Endothelial cell of hepatic sinusoid (primary cell): Measurements from ENCODE around the gene PCED1B.
"Not testable (repeated sequence)": the region's sequence is repeated elsewhere in the genome, so short reads cannot be mapped to it uniquely, and the experiment has no call there.

Experiments
- in situ Hi-C: cut with HindIII; loops from 2 replicates; pipeline ENCODE4 v1.10.0; 2017; ENCODE audit warnings: low sequenced_read_pairs

Gene PCED1B

DNA sequence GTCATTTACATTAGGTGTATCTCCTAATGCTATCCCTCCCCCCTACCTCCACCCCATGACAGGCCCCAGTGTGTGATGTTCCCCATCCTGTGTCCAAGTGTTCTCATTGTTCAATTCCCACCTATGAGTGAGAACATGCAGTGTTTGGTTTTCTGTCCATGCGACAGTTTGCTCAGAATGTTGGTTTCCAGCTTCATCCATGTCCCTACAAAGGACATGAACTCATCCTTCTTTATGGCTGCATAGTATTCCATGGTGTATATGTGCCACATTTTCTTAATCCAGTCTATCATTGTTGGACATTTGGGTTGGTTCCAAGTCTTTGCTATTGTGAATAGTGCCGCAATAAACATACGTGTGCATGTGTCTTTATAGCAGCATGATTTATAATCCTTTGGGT lies 37.9 kb downstream of the PCED1B start:
- in situ Hi-C loops, result not testable (repeated sequence)

DNA sequence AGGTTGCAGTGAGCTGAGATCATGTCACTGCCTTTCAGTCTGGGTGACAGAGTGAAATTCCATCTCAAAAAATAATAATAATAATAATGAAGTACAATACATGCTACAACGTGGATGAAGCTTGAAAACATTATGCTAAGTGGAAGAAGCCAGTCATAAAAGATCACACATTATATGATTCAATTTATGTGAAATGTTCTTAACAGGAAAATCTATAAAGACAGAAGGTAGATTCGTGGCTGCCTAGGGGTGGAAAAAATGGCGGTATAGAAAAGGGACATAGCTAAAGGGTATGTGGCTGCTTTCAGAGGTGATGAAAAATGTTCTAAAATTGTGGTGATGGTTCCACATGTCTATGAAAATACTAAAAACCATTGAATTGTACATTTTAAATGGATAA lies 41.3 kb downstream of the PCED1B start:
- in situ Hi-C loops, result no loop called here

DNA sequence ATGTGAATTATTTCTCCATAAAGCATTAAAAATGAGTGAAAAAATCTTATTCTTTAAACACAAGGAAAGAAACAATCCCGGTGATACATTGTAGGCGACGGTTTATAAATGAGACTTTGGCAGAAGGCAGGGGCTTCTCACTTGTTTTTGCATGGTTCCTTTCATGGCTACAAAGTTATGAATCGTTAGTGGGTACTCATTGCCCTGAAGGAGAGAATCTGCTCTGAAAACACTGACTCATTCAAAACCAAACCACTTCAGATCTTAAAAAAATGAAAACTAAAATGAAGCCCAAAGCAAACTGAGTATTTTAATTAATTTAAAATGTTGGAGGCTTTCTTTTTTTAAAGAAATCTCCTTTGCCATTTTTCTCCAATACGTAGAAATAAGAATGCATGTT lies 41.7 kb downstream of the PCED1B start:
- in situ Hi-C loops, result no loop called here

DNA sequence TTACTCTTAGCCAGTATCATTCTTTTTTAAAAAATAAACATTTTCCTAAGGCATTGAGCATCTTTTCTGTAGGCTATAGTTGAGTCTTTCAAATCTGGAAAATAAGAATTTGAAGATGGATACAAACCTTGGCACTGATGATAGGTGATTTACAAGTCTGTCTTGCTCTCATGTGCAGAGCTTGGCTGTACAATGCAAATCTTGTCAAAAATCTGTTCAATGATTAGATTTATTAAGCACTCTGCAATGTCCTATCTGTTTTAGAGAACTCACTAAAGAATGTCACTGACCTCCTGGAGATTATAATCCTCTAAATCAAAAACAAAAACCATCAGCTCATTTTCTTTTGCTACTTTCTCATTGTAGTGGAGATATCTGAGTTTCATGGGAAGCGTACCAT lies 43.2 kb downstream of the PCED1B start:
- in situ Hi-C loops, result no loop called here

DNA sequence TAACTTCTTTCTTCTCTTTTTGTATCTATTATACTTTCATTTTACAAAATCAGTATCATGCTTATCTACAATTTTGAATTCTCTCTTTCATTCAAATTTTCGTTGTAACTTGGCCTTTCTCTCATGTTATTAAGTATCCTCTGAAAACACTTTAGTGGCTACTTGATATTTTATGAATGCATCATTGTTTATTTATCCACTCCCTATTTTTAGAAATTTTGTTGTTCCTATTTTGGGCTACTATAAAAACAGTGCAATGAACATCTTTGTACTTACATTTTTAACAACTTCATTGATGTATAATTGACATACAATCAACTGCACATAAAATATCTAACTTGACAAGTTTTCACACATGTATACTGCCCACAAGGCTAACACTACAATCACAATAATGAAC lies 44.3 kb downstream of the PCED1B start:
- in situ Hi-C loops, result no loop called here

DNA sequence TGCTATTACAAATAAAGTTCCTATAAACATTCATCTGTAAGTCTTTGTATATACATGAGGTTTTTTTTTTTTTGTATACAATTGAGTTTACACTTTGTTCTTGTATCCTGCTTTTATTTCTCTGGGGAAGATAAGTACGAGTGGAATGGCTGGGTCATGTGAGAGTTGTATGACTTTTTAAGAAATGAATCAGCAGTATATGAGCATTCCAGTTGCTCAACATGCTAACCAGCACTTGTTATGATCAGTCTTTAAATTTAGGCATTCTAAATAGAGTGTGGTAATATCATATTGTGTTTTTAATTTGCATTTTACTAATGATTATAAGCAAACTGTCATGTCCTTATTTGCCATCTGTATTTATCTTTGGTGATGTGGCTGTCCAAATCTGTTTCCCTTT lies 45.0 kb downstream of the PCED1B start:
- in situ Hi-C loops, result no loop called here

DNA sequence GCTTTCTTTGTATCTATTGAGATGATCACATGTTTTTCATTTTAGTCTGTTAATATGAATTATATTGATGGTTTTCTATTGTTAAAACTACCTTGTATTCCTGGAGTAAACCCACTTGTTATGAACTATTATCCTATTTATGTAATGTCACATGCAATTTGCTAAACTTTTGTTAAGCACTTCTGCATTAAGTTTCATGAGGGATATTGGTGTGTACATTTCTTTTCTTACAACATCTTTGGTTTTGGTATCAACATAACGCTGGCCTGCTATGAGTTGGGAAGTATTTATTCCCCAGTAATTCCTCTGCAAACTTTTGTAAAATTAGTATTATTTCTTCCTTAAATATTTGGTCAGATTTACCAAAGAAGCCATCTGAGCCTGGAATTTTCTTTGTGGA lies 46.8 kb downstream of the PCED1B start:
- in situ Hi-C loops, result no loop called here

DNA sequence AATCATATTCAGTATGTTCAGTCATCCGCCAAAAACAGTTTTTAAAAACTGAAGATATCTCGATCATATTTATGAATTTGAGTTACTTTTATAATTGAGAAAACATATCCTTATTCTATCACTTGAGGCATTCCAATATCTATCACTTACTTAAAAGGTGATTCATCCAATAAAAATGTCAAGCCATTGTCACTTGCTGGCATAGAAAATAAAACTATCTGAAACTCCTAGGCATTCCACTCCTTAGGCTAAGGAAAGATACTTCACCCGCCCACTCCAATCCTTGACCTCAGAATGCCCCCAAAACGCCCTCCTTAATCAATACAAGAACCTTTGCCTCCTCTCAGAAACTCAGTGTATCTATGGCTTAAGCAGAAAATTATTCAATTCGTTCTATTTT lies 51.6 kb downstream of the PCED1B start:
- in situ Hi-C loops, result no loop called here

DNA sequence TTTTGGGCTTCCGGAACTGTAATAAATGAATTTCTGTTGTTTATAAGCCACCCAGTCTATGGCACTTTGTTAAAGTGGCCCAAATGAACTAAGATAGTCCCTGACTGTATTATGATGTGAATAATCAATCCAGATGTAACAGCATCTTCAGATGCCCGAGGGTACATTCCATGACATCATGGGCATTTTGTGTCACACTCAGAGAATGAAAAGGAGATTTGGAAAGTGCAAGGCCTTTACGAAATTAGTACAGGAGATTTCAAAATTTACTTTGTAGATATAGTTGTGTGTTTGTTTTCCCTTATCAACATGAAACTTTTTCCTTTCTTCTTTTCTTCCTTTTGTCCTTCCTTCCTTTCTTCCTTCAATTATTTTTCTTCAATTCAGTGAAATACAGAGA lies 54.6 kb downstream of the PCED1B start:
- in situ Hi-C loops, result no loop called here

DNA sequence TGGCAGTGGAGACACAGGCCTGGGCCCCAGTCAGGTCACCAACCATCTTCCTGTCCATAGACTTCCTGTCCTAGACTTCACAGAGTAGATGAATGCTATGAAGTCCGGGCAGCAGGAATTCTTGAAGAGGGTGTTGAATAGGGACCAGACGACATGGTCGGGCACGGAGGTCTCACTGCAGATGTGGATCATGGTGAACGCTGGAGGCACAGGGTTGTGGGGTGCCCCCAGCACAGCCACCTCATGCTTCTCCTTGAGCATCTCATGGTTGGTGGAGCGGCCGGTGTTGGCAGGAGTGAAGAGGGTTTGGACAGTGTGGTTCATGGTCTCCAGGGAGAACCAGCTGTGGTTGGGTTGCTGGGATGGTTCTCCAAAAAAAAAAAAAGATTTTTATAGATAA lies 56.2 kb downstream of the PCED1B start:
- in situ Hi-C loops, result no loop called here

DNA sequence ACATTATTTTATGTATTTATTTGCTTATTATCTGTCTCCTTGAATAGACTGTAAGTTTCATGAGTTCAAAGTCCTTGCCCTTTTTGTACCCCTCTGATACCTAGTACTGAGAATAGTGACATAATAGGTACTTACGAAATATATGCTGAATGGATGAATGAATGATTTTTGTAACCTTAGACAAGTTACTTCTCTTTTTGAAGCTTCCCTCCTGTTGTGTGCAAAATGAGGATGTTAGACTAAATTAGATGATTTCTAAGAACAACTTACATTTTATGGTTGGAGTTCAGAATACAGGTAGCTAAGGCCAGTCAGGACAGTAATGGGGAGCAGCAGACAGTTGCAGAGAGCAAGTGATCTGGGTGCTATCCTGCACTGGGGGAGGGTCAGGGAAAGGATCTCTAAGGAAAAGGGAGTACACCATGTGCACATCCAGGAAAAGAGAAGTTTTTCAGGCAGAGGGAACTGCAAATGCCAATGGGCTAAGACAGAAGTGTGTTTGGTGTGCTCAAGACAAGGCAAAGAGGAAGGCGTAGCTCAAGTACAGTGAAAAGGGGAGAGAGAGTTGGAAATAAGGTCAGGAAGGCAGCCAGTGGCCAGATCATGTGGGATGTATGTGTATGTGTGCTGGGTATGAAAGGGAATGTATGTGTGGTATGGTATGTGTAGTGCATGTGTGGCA lies 59.7 kb downstream of the PCED1B start:
- in situ Hi-C loops, result no loop called here

DNA sequence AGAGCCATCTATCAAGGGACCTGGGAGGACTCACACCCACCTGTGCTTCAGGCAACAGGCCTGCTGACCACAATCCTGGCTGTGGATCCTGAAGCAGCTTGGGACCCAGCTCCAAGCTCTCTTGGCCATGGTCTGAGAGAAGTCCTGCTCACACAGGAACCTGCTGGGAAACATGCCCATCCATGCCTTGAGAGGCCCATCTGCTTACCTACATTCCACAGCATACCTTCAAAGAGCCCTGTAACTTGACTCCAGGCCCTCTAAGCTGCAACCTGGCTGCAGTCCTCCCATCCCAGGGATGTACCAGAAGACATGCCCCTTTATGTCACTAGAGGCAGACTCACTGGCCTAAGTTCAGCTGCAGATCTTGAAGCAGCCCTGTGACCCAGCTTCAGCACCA lies 62.0 kb downstream of the PCED1B start:
- in situ Hi-C loops, result no loop called here

DNA sequence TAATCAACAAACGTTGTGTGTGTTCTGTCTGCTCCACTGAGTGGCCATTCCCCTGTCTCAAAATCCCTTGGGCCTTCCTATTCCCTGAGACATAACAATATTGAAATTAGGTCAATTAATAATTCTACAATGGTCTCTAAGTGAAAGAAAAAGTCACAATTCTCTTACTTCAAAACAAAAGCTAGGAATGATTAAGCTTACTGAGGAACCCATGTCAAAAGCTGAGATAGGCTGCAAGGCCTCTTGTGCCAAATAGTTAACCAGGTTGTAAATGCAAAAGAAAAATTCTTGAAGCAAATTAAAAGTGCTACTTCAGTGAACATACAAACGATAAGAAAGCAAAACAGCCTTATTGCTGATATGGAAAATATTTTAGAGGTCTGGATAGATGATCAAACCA lies 65.3 kb downstream of the PCED1B start:
- in situ Hi-C loops, result no loop called here

DNA sequence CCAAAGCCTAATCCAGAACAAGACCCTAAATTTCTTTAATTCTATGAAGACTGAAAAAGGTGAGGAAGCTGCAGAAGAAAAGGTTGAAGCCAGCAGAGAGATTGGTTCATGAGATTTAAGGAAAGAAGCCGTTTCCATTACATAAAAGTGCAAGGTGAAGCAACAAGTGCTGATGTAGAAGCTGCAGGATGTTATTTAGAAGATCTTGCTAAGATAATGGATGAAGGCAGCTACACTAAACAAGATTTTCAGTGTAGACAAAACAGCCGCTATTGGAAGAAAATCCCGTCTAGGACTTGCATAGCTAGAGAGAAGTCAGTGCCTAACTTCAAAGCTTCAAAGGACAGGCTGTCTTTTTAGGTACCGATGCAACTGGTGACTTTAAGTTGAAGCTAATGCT lies 65.8 kb downstream of the PCED1B start:
- in situ Hi-C loops, result no loop called here

DNA sequence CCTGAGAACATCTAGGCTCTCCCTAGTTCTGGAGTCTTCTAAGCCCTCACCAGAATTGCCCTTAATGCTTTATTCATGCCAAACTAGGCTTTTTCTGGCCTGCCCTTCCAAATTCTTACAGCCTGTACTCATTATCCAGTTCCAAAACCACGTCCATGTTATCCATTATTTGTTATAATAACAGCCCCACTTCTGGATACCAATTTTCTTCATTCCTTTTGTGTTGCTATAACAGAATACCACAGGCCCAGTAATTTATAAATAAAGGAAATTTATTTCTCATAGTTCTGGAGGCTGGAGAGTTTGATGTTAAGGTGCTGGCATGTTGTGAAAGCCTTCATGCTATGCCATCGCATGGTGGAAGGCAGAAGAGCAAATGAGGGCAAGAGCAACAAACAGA lies 68.3 kb downstream of the PCED1B start:
- in situ Hi-C loops, result no loop called here

DNA sequence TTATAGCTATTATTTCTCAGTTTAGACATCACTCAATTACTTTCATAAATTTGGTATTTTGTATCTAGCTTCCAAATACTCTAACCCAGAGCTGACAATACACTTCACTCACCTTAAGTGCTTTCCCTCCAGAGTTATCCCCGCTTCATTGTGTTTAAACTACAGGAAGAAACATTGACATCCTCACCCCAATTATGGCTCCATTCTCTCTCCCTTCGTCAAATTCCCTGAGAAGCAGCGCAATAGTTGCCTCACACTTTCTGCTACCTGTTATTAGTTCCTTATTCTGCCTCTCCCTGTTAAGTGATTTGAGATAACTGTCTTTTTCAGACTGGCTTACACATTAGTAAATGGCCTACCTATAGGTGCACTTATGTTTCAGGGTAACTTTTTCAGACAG lies 69.7 kb downstream of the PCED1B start:
- in situ Hi-C loops, result no loop called here

DNA sequence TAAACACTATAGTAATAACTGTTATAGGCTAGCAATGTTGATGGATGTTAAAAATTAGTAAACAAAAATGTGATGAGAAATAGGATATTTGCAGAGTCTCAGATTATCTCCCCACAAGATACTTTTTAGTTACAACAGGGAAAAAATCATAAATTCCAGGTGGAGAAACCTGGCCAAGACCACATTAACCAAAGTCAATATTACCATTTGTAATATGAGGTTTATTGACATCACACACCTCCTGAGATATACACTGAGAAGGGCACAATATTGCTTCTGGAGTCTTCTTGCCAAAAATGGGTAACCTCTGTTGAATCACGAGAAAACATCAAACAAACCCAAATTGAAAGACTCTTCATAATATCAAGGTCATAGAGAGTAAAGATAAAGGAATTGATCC lies 72.7 kb downstream of the PCED1B start:
- in situ Hi-C loops, result no loop called here

DNA sequence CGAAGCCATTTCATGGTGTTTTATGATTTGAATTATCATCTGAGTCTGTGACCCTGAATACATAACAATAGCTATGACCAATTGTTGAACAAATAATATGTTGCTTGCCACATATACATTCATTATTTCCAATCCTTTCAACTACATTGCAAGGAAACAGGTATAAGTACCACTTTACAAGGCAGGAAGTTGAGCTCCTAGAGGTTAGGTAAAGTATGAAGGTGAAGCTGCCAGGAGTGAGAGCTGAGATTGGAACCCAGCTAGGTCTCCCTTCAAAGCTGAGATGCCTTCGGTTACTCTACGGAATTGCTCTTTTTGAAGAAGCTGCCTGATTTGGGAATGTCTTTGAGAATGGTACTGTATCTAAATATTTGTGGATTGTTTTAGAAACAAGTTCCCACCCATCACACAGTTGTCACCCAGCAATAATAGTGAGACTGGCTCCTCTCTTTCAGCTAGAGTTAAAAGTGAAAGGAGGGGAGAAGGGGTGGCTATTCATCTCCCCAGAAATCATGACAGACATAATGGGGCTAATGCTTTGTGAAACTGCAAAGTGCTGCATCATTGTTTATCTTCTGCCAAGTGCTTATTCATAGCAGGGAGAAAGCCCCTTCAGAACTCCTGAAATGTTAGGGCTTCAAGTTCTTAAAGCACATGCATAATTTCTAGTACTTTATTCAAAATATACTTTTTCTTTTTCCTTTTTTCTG lies 76.2 kb downstream of the PCED1B start:
- in situ Hi-C loops, result no loop called here

DNA sequence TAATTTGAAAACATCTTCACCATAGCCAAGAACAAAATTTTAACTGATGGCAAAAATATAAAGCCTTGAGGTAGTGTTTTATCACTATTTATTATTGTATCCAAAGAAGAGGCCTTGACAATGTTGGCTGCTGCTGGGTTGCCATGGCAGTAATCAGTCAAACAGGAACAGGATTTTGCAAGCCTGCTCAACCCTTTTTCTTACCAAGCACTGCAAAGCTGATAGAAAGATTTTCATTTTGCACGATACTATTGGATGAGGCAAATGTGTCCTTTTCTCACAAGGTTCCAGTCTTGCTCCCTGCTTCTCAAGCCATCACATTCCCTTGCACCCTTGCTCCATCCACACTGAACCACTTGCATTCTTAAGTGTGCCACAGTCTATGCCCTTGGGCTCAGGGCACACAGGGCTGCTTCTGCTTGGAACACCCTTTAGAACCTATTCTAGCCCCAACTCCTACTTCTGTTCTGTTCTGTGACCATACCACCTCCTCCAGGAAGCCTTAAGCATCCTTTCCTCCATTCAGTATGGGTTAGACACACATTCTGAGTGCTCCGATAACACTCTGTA lies 76.8 kb downstream of the PCED1B start:
- in situ Hi-C loops, result no loop called here

DNA sequence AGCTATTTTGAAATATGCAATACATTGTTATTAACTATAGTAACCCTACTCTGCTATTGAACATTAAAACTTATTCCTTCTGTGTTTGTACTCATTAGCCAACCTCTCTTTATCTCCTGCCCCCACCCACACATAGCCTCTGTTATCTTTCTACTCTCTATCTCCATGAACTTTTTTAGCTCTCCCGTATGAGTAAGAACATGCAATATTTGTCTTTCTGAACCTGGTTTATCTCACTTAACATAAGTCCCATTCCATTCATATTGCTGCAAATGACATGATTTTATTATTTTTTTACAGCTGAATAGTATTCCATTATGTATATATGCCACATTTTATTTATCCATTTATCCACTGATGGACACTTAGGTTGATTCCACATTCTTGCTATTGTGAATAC lies 79.4 kb downstream of the PCED1B start:
- in situ Hi-C loops, result no loop called here

DNA sequence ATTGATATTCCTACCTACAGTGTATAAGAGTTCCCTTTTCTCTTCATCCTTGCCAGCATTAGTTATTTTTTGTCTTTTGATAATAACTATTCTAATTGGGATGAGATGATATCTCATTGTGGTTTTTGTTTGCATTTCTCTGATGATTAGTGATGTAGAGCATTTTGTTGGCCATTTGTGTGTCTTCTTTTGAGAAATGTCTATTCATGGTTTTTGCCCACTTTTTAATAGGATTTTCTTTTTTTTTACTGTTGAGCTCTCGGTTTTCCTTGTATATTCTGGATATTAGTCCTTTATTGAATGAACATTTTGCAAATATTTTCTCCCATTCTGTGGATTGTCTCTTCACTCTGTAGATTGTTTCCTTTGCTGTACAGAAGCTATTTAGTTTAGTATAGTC lies 79.9 kb downstream of the PCED1B start:
- in situ Hi-C loops, result no loop called here
